ENCODE data around the gene CUBN.

CUBN gene

DNA sequence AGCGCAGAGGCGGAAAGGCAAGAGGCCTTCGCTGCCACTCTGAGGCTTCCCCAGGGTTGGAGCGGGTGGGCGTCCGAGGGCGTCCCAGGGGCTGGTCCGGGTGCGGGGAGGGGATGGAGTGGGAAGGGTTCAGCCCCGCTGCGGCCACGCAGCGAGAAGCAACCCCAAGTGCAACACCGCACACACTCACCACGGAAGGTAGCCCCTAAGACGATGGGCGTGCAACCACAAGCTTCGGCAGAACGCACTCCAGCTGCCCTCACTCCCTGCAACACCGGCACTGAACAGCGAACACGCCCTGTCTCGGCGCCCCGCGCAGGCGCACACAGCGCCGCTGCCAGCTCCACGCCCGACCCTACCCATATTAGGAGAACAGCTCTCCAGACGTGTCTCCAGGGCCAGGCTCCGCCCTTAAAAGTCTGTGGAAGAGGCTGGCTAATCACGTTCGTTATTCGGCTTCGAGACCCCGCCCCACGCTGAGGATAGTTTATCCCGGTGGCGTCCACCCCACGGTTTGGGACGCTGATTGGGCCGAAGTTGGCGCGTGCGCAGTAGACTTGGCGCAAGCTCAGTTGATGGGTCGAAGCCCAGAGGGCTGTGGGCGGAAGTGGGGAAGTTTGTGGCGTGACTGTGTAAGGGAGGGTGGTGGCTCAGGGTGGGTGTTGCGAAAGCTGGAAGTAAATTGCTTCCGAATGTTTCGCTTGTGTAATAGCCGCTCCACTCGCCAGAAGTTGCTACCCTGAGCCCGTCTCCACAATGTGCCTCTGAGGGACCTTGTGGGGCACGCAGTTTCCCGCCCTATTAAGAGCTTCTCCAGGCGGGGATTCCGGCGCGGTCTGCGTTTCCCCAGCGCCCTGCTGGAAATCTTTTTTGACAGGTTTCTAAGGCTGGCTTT, 312.2 kb downstream of the CUBN start, which contains the start of gene RSU1:
RSU1 (minus strand) TSS at position 300 of the 895 bp plus-strand sequence. CDS start 343 bp downstream, outside the sequence.
- Histone ChIP-seq H3K4me1 (ENCODE audit: control extremely low read depth in 1 of 4, control insufficient read depth in 4 of 4, insufficient read depth in 4 of 4, low read length in 3 of 4) (peaks cover 14 to 38% (median 26%) of the 10 kb centered on the region in 4 experiments), H3K4me3 (ENCODE audit: control insufficient read depth in 1 of 7, extremely low read depth in 1 of 7, insufficient read depth in 4 of 7, low read depth in 2 of 7, low read length in 6 of 7) (peak within 1 kb of the TSS; percentile 55 to 96 (median 80)), H3K36me3 (ENCODE audit: control insufficient read depth in 4 of 4, insufficient read depth in 4 of 4, low read length in 3 of 4) (no peaks in the 10 kb centered on the region), H3K27ac (ENCODE audit: insufficient read depth in 1 of 2, low read depth in 1 of 2, low read length in 2 of 2, poor library complexity in 1 of 2, severe bottlenecking in 2 of 2) (peak within 1 kb of the TSS; percentile 74 to 92), H3K27me3 (replicated peaks in 2 of 5; ENCODE audit: control insufficient read depth in 4 of 5, insufficient read depth in 5 of 5, low read length in 4 of 5) (no peaks in the 10 kb centered on the region), H3K9me3 (ENCODE audit: control extremely low read depth in 1 of 5, control insufficient read depth in 4 of 5, insufficient read depth in 2 of 5, low read depth in 1 of 5, low read length in 4 of 5) (peaks cover 0 to 8% (median 5%) of the 10 kb centered on the region in 5 experiments)
- peak; percentile 100 for DNase-seq
- ChIA-PET POLR2A (interaction anchor here (0.6 to 1.0 kb wide), 2 partner anchors 9 to 415 kb away, joined by 3 read pairs; no protein-coding TSS in a partner anchor), CTCF (interaction anchor here (1.2 to 2.1 kb wide), 2 partner anchors 10 to 16 kb away, joined by 3 to 6 read pairs; no protein-coding TSS in a partner anchor)
- 0% methylated on average over 61 of the region's 65 CpGs for WGBS (ENCODE audit: insufficient coverage)

DNA sequence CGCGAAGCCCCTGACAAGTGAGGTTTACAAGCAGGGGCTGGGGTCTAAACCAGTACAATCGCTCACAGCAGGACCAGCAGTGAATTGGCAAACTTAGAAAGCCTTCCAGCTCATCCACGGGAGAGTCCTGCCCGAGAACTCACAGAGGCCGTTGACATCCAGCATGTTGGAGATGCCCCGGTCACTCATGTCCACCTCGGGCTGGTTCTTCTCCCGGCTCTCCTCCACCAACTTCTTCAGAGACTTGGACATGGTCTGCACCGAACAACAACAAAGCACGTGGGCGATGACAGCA, 312.8 kb downstream of the CUBN start:
- WGBS (ENCODE audit: insufficient coverage) = 20% methylated on average over 12 of the region's 12 CpGs
- ChIA-PET CTCF (interaction anchor here (1.2 to 2.1 kb wide), 2 partner anchors 11 to 15 kb away, joined by 3 to 6 read pairs; no protein-coding TSS in a partner anchor), POLR2A (interaction anchor here (1.0 kb wide), 1 partner anchor 416 kb away, joined by 3 read pairs; no protein-coding TSS in a partner anchor)
- Histone ChIP-seq H3K4me1 (ENCODE audit: control extremely low read depth in 1 of 4, control insufficient read depth in 4 of 4, insufficient read depth in 4 of 4, low read length in 3 of 4) (peaks cover 14 to 40% (median 28%) of the 10 kb centered on the region in 4 experiments), H3K9me3 (ENCODE audit: control extremely low read depth in 1 of 5, control insufficient read depth in 4 of 5, insufficient read depth in 2 of 5, low read depth in 1 of 5, low read length in 4 of 5) (peaks cover 0 to 2% (median 1%) of the 10 kb centered on the region in 5 experiments), H3K27me3 (replicated peaks in 2 of 5; ENCODE audit: control insufficient read depth in 4 of 5, insufficient read depth in 5 of 5, low read length in 4 of 5) (no peaks in the 10 kb centered on the region), H3K27ac (ENCODE audit: insufficient read depth in 1 of 2, low read depth in 1 of 2, low read length in 2 of 2, poor library complexity in 1 of 2, severe bottlenecking in 2 of 2) (peak overlapping the region; percentile 46 to 59), H3K4me3 (ENCODE audit: control insufficient read depth in 1 of 7, extremely low read depth in 1 of 7, insufficient read depth in 4 of 7, low read depth in 2 of 7, low read length in 6 of 7) (peak overlapping the region; percentile 55 to 96 (median 75)), H3K36me3 (ENCODE audit: control insufficient read depth in 4 of 4, insufficient read depth in 4 of 4, low read length in 3 of 4) (no peaks in the 10 kb centered on the region)
- no peak for DNase-seq

DNA sequence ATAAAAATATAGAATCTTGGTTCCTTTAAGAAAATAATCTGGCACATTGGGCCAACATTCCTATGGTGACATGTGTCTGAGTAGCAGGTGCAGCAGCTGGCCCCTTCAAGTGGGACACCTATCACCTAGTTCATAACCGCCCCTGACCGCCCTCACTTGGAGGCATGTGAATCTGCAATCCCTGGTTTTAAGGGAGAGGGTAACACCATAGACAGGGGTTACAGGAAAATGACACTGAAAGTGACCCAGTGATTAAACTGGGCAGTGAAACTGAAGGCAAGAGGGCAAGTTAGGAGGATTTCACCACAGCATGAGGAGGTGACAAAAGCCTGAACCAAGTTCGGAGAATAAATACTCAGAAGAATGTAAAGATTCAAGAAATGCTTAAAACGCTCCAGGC, 313.4 kb downstream of the CUBN start:
- POLR2A ChIA-PET = no interaction called here
- Histone ChIP-seq H3K9me3 (ENCODE audit: control extremely low read depth in 1 of 5, control insufficient read depth in 4 of 5, insufficient read depth in 2 of 5, low read depth in 1 of 5, low read length in 4 of 5) (no peaks in the 10 kb centered on the region), H3K36me3 (ENCODE audit: control insufficient read depth in 4 of 4, insufficient read depth in 4 of 4, low read length in 3 of 4) (peaks cover 0 to 3% (median 0%) of the 10 kb centered on the region in 4 experiments), H3K27me3 (replicated peaks in 2 of 5; ENCODE audit: control insufficient read depth in 4 of 5, insufficient read depth in 5 of 5, low read length in 4 of 5) (no peaks in the 10 kb centered on the region), H3K27ac (ENCODE audit: insufficient read depth in 1 of 2, low read depth in 1 of 2, low read length in 2 of 2, poor library complexity in 1 of 2, severe bottlenecking in 2 of 2) (no peak overlapping the region), H3K4me3 (ENCODE audit: control insufficient read depth in 1 of 7, extremely low read depth in 1 of 7, insufficient read depth in 4 of 7, low read depth in 2 of 7, low read length in 6 of 7) (peak overlapping the region in 5 of 7 experiments; percentile 75 to 96 (median 78)), H3K4me1 (ENCODE audit: control extremely low read depth in 1 of 4, control insufficient read depth in 4 of 4, insufficient read depth in 4 of 4, low read length in 3 of 4) (peaks cover 14 to 42% (median 29%) of the 10 kb centered on the region in 4 experiments)
- WGBS (ENCODE audit: insufficient coverage) = 91% methylated on average over 3 of the region's 4 CpGs
- no peak for DNase-seq
- CTCF ChIA-PET = interaction anchor here (1.0 to 2.1 kb wide), 2 partner anchors 11 to 44 kb away, joined by 3 to 6 read pairs; no protein-coding TSS in a partner anchor

DNA sequence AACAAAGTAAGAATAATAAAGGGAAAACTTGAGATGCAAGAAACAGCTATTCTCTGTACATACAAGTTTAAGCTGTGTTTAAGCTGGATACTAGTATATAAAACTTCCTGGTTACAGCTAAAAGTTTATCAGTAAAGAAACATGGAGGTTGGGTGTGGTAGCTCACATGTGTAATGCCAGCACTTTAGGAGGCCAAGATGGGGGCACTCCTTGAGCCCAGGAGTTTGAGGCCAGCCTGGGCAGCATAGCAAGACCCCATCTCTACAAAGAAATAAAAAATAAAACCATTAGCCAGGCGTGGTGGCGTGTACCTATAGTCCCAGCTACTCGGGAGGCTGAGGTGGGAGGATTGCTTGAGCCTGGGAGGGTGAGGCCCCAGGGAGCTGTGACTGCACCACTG, 315.6 kb downstream of the CUBN start:
- CTCF ChIA-PET = no interaction called here
- no peak overlapping the region for H3K4me3 ChIP-seq (ENCODE audit: control insufficient read depth in 1 of 7, extremely low read depth in 1 of 7, insufficient read depth in 4 of 7, low read depth in 2 of 7, low read length in 6 of 7)

DNA sequence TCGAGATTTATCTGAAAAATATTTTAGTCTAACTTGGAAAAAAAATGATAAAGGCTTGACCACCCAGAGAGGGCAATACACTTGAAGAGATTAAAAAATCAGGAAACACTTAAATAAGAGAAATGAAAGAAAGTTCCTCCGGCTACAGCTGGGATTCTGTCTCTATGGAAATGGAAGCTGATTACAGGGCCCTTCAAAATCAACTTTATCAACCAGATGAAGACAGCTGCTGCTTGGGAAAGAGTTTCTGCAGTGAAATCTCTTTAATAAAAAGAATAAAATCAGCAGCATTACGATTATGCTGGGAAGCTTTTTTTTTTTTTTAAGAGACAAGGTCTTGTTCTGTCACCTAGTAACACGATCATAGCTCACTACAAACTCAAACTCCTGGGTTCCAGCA, 316.9 kb downstream of the CUBN start:
- CTCF ChIA-PET = interaction anchor here (1.1 kb wide), 1 partner anchor 35 kb away, joined by 3 read pairs; no protein-coding TSS in a partner anchor
- Histone ChIP-seq H3K27me3 (replicated peaks in 2 of 5; ENCODE audit: control insufficient read depth in 4 of 5, insufficient read depth in 5 of 5, low read length in 4 of 5) (no peaks in the 10 kb centered on the region), H3K4me1 (ENCODE audit: control extremely low read depth in 1 of 4, control insufficient read depth in 4 of 4, insufficient read depth in 4 of 4, low read length in 3 of 4) (peaks cover 7 to 27% (median 22%) of the 10 kb centered on the region in 4 experiments), H3K4me3 (ENCODE audit: control insufficient read depth in 1 of 7, extremely low read depth in 1 of 7, insufficient read depth in 4 of 7, low read depth in 2 of 7, low read length in 6 of 7) (no peak overlapping the region), H3K36me3 (ENCODE audit: control insufficient read depth in 4 of 4, insufficient read depth in 4 of 4, low read length in 3 of 4) (peaks cover 0 to 5% (median 0%) of the 10 kb centered on the region in 4 experiments), H3K9me3 (ENCODE audit: control extremely low read depth in 1 of 5, control insufficient read depth in 4 of 5, insufficient read depth in 2 of 5, low read depth in 1 of 5, low read length in 4 of 5) (no peaks in the 10 kb centered on the region), H3K27ac (ENCODE audit: insufficient read depth in 1 of 2, low read depth in 1 of 2, low read length in 2 of 2, poor library complexity in 1 of 2, severe bottlenecking in 2 of 2) (no peak overlapping the region)
- POLR2A ChIA-PET = no interaction called here
- no CpG with 5 or more reads among the region's 4 CpGs for WGBS (ENCODE audit: insufficient coverage)
- DNase-seq = no peak

More for the DNA sequence above, 315.6 kb downstream of the CUBN start:
- Histone ChIP-seq H3K9me3 (ENCODE audit: control extremely low read depth in 1 of 5, control insufficient read depth in 4 of 5, insufficient read depth in 2 of 5, low read depth in 1 of 5, low read length in 4 of 5) (no peaks in the 10 kb centered on the region), H3K27me3 (replicated peaks in 2 of 5; ENCODE audit: control insufficient read depth in 4 of 5, insufficient read depth in 5 of 5, low read length in 4 of 5) (no peaks in the 10 kb centered on the region), H3K36me3 (ENCODE audit: control insufficient read depth in 4 of 4, insufficient read depth in 4 of 4, low read length in 3 of 4) (peaks cover 0 to 5% (median 0%) of the 10 kb centered on the region in 4 experiments), H3K27ac (ENCODE audit: insufficient read depth in 1 of 2, low read depth in 1 of 2, low read length in 2 of 2, poor library complexity in 1 of 2, severe bottlenecking in 2 of 2) (no peak overlapping the region), H3K4me1 (ENCODE audit: control extremely low read depth in 1 of 4, control insufficient read depth in 4 of 4, insufficient read depth in 4 of 4, low read length in 3 of 4) (peaks cover 14 to 41% (median 29%) of the 10 kb centered on the region in 4 experiments)
- WGBS (ENCODE audit: insufficient coverage) = 100% methylated on average over 3 of the region's 3 CpGs
- DNase-seq = no peak
- POLR2A ChIA-PET = no interaction called here

DNA sequence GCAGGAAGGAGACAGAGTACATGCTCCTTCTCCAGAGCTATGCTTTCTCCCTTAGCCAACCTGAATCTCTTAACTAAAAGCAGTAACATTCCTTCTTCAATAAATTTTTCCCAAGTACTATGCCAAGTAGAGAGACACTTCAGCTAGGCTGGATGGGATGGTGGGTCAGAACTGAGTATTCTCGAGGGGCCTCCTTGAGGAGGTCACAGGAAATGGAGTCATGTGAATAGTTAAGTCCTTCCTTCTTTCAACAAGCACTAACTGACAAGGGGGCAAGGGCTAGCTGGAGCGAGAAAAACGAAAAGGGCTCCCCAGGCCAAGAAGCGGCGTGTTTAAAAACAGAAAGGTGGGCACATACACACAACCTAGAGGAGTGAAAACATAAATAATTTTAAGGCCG, 317.8 kb downstream of the CUBN start:
- DNase-seq = no peak
- H3K27me3 ChIP-seq (replicated peaks in 2 of 5; ENCODE audit: control insufficient read depth in 4 of 5, insufficient read depth in 5 of 5, low read length in 4 of 5) = no peaks in the 10 kb centered on the region
- ChIA-PET CTCF (interaction anchor here (0.9 kb wide), 1 partner anchor 447 kb away, joined by 4 read pairs; no protein-coding TSS in a partner anchor), POLR2A (no interaction called here)
- no peak overlapping the region for H3K4me3 ChIP-seq (ENCODE audit: control insufficient read depth in 1 of 7, extremely low read depth in 1 of 7, insufficient read depth in 4 of 7, low read depth in 2 of 7, low read length in 6 of 7)
- no peak overlapping the region for H3K27ac ChIP-seq (ENCODE audit: insufficient read depth in 1 of 2, low read depth in 1 of 2, low read length in 2 of 2, poor library complexity in 1 of 2, severe bottlenecking in 2 of 2)
- no peaks in the 10 kb centered on the region for H3K9me3 ChIP-seq (ENCODE audit: control extremely low read depth in 1 of 5, control insufficient read depth in 4 of 5, insufficient read depth in 2 of 5, low read depth in 1 of 5, low read length in 4 of 5)
- 81% methylated on average over 6 of the region's 6 CpGs for WGBS (ENCODE audit: insufficient coverage)
- peaks cover 6 to 24% (median 18%) of the 10 kb centered on the region in 4 experiments for H3K4me1 ChIP-seq (ENCODE audit: control extremely low read depth in 1 of 4, control insufficient read depth in 4 of 4, insufficient read depth in 4 of 4, low read length in 3 of 4)
- peaks cover 0 to 5% (median 0%) of the 10 kb centered on the region in 4 experiments for H3K36me3 ChIP-seq (ENCODE audit: control insufficient read depth in 4 of 4, insufficient read depth in 4 of 4, low read length in 3 of 4)

Measured in common myeloid progenitor, CD34-positive (primary cell).